DOHH2 (cell line): ENCODE measurements around the gene PTPRK.

Experiments used
- H3F3A ChIP-seq: fragments of 200-600 bp; sonication (generic), shearing (Covaris generic); 2 replicates; pipeline ENCODE4 v1.6.0; 2016; ENCODE audit warnings: antibody characterized with exemption, mild to moderate bottlenecking; ENCODE audit not compliant: control insufficient read depth, insufficient read depth
- H3K27ac ChIP-seq: fragments of 200-600 bp; sonication (generic); 2 replicates; pipeline ENCODE4 v1.5.1; 2014; ENCODE audit warnings: low read depth, mild to moderate bottlenecking, low read length, moderate library complexity
- H3K27me3 ChIP-seq: fragments of 200-600 bp; sonication (generic); 2 replicates; pipeline ENCODE4 v1.6.1; 2014; ENCODE audit warnings: mild to moderate bottlenecking, low read length, mixed read lengths; ENCODE audit not compliant: control insufficient read depth
- H3K36me3 ChIP-seq: fragments of 200-600 bp; sonication (generic); 2 replicates; pipeline ENCODE4 v1.6.1; 2014; ENCODE audit warnings: mild to moderate bottlenecking, low read length, moderate library complexity, mixed read lengths; ENCODE audit not compliant: control insufficient read depth
- H3K4me1 ChIP-seq: fragments of 200-600 bp; sonication (generic); 2 replicates; pipeline ENCODE4 v1.6.1; 2014; ENCODE audit warnings: mild to moderate bottlenecking, low read length, mixed read lengths; ENCODE audit not compliant: control insufficient read depth
- H3K4me2 ChIP-seq: fragments of 200-600 bp; sonication (generic); 2 replicates; pipeline ENCODE4 v1.6.0; 2014; ENCODE audit warnings: mild to moderate bottlenecking, low read length, moderate library complexity
- H3K4me3 ChIP-seq: fragments of 200-600 bp; sonication (generic); 2 replicates; pipeline ENCODE4 v1.5.1; 2014; ENCODE audit warnings: mild to moderate bottlenecking, low read length, mixed read lengths
- H3K79me2 ChIP-seq: fragments of 200-600 bp; sonication (generic); 2 replicates; pipeline ENCODE4 v1.6.1; 2014; ENCODE audit warnings: mild to moderate bottlenecking, low read length, mixed read lengths; ENCODE audit not compliant: control insufficient read depth
- H3K9me2 ChIP-seq: fragments of 200-600 bp; sonication (generic); replicated peaks from 2 replicates; pipeline ENCODE4 v1.6.1; 2014; ENCODE audit warnings: mild to moderate bottlenecking, low read length, mixed read lengths; ENCODE audit not compliant: control insufficient read depth
- H3K9me3 ChIP-seq: fragments of 200-600 bp; sonication (generic); 2 replicates; pipeline ENCODE4 v1.6.1; 2014; ENCODE audit warnings: antibody characterized with exemption, low read length, mixed read lengths; ENCODE audit not compliant: control insufficient read depth, insufficient read depth
- H4K20me1 ChIP-seq: fragments of 200-600 bp; sonication (generic); 2 replicates; pipeline ENCODE4 v1.6.0; 2014; ENCODE audit warnings: low read depth, mild to moderate bottlenecking, antibody characterized with exemption, low read length, moderate library complexity; ENCODE audit not compliant: control insufficient read depth, insufficient read depth
- CTCF ChIP-seq: fragments of 200-600 bp; sonication (generic); IDR thresholded peaks from one replicate; pipeline ENCODE4 v1.5.1; 2014; ENCODE audit warnings: antibody characterized with exemption, mild to moderate bottlenecking, low read depth, low read length; ENCODE audit not compliant: poor library complexity, severe bottlenecking
- EZH2phosphoT487 ChIP-seq: fragments of 200-600 bp; sonication (generic); IDR thresholded peaks from 2 replicates; pipeline ENCODE4 v1.6.1; 2017; ENCODE audit warnings: borderline replicate concordance, mild to moderate bottlenecking, antibody characterized with exemption, low read length, moderate library complexity, mixed read lengths

The PTPRK gene

DNA sequence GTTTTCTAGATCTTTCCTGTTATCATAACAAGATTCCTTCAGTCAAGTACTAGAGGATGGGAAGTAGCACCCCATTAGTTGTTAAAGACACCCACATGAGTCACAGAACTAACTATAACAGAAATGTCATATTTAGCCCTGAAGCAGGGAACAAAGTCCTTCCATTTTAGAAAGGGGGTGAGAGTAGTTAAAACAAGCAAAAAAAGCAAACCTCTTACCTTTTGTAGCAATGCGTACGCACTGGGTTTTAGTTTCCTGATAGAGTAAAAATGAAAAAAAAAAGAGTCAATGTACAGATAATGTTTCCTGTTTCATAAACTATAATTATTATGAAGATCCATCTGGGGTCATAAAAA, 455.9 kb downstream of the PTPRK start:
- Histone ChIP-seq H3K79me2 (no peaks in the 10 kb centered on the region), H4K20me1 (no peaks in the 10 kb centered on the region), H3K36me3 (no peaks in the 10 kb centered on the region), H3K27ac (no peak overlapping the region), H3K4me1 (no peaks in the 10 kb centered on the region), H3K9me3 (no peaks in the 10 kb centered on the region), H3K27me3 (no peaks in the 10 kb centered on the region), H3F3A (no peaks in the 10 kb centered on the region), H3K9me2 (no peaks in the 10 kb centered on the region), H3K4me2 (no peak overlapping the region), H3K4me3 (no peak overlapping the region)
- TF ChIP-seq CTCF (no peak), EZH2phosphoT487 (no peak)

- H3K4me2 ChIP-seq, result no peak overlapping the region
- no peaks in the 10 kb centered on the region for H3K27me3 ChIP-seq
- H3K27ac ChIP-seq, result no peak overlapping the region
- no peaks in the 10 kb centered on the region for H3K9me3 ChIP-seq
- no peaks in the 10 kb centered on the region for H3K36me3 ChIP-seq
- H3F3A ChIP-seq, result no peaks in the 10 kb centered on the region
- H3K79me2 ChIP-seq, result no peaks in the 10 kb centered on the region
- H4K20me1 ChIP-seq, result no peaks in the 10 kb centered on the region
- no peaks in the 10 kb centered on the region for H3K9me2 ChIP-seq
- H3K4me1 ChIP-seq, result no peaks in the 10 kb centered on the region
- TF ChIP-seq EZH2phosphoT487, result no peak
- TF ChIP-seq CTCF, result no peak
- H3K4me3 ChIP-seq, result no peak overlapping the region
These were observed 456.4 kb downstream of the PTPRK start for GRCh38 chr6:128063850-128064539.

- Histone ChIP-seq H3K27me3 (no peaks in the 10 kb centered on the region), H4K20me1 (no peaks in the 10 kb centered on the region), H3K27ac (no peak overlapping the region), H3K36me3 (no peaks in the 10 kb centered on the region), H3F3A (no peaks in the 10 kb centered on the region), H3K4me1 (no peaks in the 10 kb centered on the region), H3K79me2 (no peaks in the 10 kb centered on the region), H3K9me3 (no peaks in the 10 kb centered on the region), H3K4me3 (no peak overlapping the region), H3K9me2 (no peaks in the 10 kb centered on the region), H3K4me2 (no peak overlapping the region)
- TF ChIP-seq CTCF (no peak), EZH2phosphoT487 (no peak)
These were observed 457.4 kb downstream of the PTPRK start for GRCh38 chr6:128062882-128063603.
